ENCODE results near the gene SMARCA2. TPM values are rescaled to one million over a fixed set of nuclear protein-coding genes. Genes with fewer than 3 reads are reported as not detected.

The SMARCA2 gene
- total and polyA plus RNA-seq, 2 donors (not counting 1 experiment from before 2014, with no cell fraction given), result 75.3 to 250 TPM

DNA sequence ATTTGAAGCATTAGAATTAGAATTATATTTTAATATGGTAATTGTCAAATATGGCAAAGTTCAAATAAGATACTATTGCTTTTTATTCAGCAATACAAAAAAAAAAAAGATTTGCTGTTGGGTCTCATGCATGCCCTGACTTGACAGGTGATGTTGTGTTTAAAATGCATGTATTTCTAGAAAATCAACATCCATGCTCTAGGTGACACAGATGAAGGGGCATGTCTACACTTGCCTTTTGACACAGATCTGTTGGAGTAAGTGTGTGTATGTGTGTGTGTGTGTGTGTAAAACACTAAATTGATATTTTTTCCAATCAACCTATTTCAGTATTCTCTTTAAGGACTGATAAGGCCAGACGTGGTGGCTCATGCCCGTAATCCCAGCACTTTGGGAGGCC lies 38.1 kb upstream of the SMARCA2 start:
- H3K4me1 ChIP-seq (ENCODE audit: control insufficient read depth in 2 of 2, insufficient read depth in 2 of 2, low read length in 2 of 2), result no peaks in the 10 kb centered on the region
- H3K9ac ChIP-seq (ENCODE audit: low read length), result no peak overlapping the region
- no peaks in the 10 kb centered on the region for H3K79me2 ChIP-seq (ENCODE audit: control insufficient read depth, insufficient read depth, low read length)
- Mint-ChIP-seq H3K4me3 (no peak overlapping the region), H3K9me3 (ENCODE audit: insufficient read depth) (peaks cover 5% of the 10 kb centered on the region), H3K27ac (no peak overlapping the region), H3K4me1 (no peaks in the 10 kb centered on the region), H3K27me3 (peaks cover 10% of the 10 kb centered on the region)
- H3K4me3 ChIP-seq (ENCODE audit: control extremely low read depth in 1 of 5, extremely low read depth in 1 of 5, insufficient read depth in 1 of 5, low read depth in 2 of 5, low read length in 4 of 5), result no peak overlapping the region
- no CpG with 5 or more reads among the region's 2 CpGs for WGBS (ENCODE audit: insufficient coverage)
- H3K27me3 ChIP-seq (replicated peaks in 1 of 4; ENCODE audit: control extremely low read depth in 1 of 4, control insufficient read depth in 3 of 4, insufficient read depth in 4 of 4, low read length in 3 of 4), result peaks cover 0 to 5% (median 2%) of the 10 kb centered on the region in 4 experiments
- no peak overlapping the region for H3K27ac ChIP-seq (ENCODE audit: low read length in 2 of 2)
- ChIA-PET POLR2A (no interaction called here), CTCF (no interaction called here)
- no peak overlapping the region for H3K4me2 ChIP-seq (replicated peaks; ENCODE audit: low read depth, low read length, poor library complexity, severe bottlenecking)
- no peak for DNase-seq
- intact Hi-C loops (cut with micrococcal nuclease), result no loop called here
- no peak overlapping the region for H2AFZ ChIP-seq (ENCODE audit: insufficient read depth, low read depth, low read length, poor library complexity, severe bottlenecking)
- TF ChIP-seq, protein P1, sequence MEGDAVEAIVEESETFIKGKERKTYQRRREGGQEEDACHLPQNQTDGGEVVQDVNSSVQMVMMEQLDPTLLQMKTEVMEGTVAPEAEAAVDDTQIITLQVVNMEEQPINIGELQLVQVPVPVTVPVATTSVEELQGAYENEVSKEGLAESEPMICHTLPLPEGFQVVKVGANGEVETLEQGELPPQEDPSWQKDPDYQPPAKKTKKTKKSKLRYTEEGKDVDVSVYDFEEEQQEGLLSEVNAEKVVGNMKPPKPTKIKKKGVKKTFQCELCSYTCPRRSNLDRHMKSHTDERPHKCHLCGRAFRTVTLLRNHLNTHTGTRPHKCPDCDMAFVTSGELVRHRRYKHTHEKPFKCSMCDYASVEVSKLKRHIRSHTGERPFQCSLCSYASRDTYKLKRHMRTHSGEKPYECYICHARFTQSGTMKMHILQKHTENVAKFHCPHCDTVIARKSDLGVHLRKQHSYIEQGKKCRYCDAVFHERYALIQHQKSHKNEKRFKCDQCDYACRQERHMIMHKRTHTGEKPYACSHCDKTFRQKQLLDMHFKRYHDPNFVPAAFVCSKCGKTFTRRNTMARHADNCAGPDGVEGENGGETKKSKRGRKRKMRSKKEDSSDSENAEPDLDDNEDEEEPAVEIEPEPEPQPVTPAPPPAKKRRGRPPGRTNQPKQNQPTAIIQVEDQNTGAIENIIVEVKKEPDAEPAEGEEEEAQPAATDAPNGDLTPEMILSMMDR (IDR thresholded peaks at IDR 0.05), result no peak
- no peak for TF ChIP-seq EZH2 (IDR thresholded peaks at IDR 0.05; ENCODE audit: borderline replicate concordance, insufficient read depth, low read depth, low read length, poor library complexity, severe bottlenecking)
- ATAC-seq (ENCODE audit: low read depth), result no peak
- peaks cover 0 to 4% (median 4%) of the 10 kb centered on the region in 3 donors for H3K9me3 ChIP-seq (ENCODE audit: control extremely low read depth in 1 of 3, control insufficient read depth in 2 of 3, insufficient read depth in 1 of 3, low read length in 2 of 3)
- H4K20me1 ChIP-seq (ENCODE audit: control insufficient read depth, insufficient read depth, low read length, poor library complexity, severe bottlenecking), result no peaks in the 10 kb centered on the region
- H3K36me3 ChIP-seq (replicated peaks in 1 of 2; ENCODE audit: control extremely low read depth in 1 of 2, control insufficient read depth in 1 of 2, extremely low read depth in 1 of 2, insufficient read depth in 2 of 2, low read length in 1 of 2), result no peaks in the 10 kb centered on the region

DNA sequence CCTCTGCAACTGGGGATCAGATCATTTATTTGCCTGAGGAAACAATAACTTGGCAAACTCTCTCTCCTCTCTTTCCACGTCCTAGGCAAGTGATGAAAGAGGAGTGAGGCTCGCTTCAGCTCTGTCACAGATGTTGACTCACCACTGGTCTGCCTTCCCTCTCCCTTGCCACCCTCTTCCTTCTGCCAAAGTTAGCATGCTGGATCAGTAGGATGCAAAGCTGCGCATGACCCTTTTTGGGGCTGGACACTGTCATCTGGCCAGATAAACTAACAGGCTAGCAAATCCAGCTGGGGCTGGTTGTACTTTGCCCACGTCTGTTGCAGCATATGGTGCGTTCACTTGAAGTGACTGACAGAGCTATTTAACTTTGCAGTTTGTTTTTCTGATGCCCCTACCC lies 36.2 kb upstream of the SMARCA2 start:
- ChIA-PET POLR2A (no interaction called here), CTCF (interaction anchor here (1.3 kb wide), 1 partner anchor 109 kb away, joined by 3 read pairs; no protein-coding TSS in a partner anchor)
- Histone ChIP-seq H3K4me2 (replicated peaks; ENCODE audit: low read depth, low read length, poor library complexity, severe bottlenecking) (no peak overlapping the region), H3K79me2 (ENCODE audit: control insufficient read depth, insufficient read depth, low read length) (no peaks in the 10 kb centered on the region), H3K27ac (ENCODE audit: low read length in 2 of 2) (no peak overlapping the region), H3K27me3 (replicated peaks in 1 of 4; ENCODE audit: control extremely low read depth in 1 of 4, control insufficient read depth in 3 of 4, insufficient read depth in 4 of 4, low read length in 3 of 4) (peaks cover 0 to 5% (median 2%) of the 10 kb centered on the region in 4 experiments), H3K9me3 (ENCODE audit: control extremely low read depth in 1 of 3, control insufficient read depth in 2 of 3, insufficient read depth in 1 of 3, low read length in 2 of 3) (no peaks in the 10 kb centered on the region), H3K4me3 (ENCODE audit: control extremely low read depth in 1 of 5, extremely low read depth in 1 of 5, insufficient read depth in 1 of 5, low read depth in 2 of 5, low read length in 4 of 5) (no peak overlapping the region), H3K36me3 (replicated peaks in 1 of 2; ENCODE audit: control extremely low read depth in 1 of 2, control insufficient read depth in 1 of 2, extremely low read depth in 1 of 2, insufficient read depth in 2 of 2, low read length in 1 of 2) (no peaks in the 10 kb centered on the region), H3K4me1 (ENCODE audit: control insufficient read depth in 2 of 2, insufficient read depth in 2 of 2, low read length in 2 of 2) (no peaks in the 10 kb centered on the region), H4K20me1 (ENCODE audit: control insufficient read depth, insufficient read depth, low read length, poor library complexity, severe bottlenecking) (no peaks in the 10 kb centered on the region), H2AFZ (ENCODE audit: insufficient read depth, low read depth, low read length, poor library complexity, severe bottlenecking) (no peak overlapping the region), H3K9ac (ENCODE audit: low read length) (no peak overlapping the region)
- 91% methylated on average over 3 of the region's 5 CpGs for WGBS (ENCODE audit: insufficient coverage)
- no peak overlapping the region for H3K27ac Mint-ChIP-seq
- peaks cover 6% of the 10 kb centered on the region for H3K27me3 Mint-ChIP-seq
- ATAC-seq (ENCODE audit: low read depth) (no peak), DNase-seq (no peak)
- no peak overlapping the region for H3K4me3 Mint-ChIP-seq
- no peaks in the 10 kb centered on the region for H3K4me1 Mint-ChIP-seq
- intact Hi-C loops (cut with micrococcal nuclease), result no loop called here
- TF ChIP-seq, protein P1 (IDR thresholded peaks at IDR 0.05), result no peak
- no peak for TF ChIP-seq EZH2 (IDR thresholded peaks at IDR 0.05; ENCODE audit: borderline replicate concordance, insufficient read depth, low read depth, low read length, poor library complexity, severe bottlenecking)
- H3K9me3 Mint-ChIP-seq (ENCODE audit: insufficient read depth), result no peaks in the 10 kb centered on the region
